ENCODE data around the gene BAG5. TPM values are rescaled to one million over a fixed set of nuclear protein-coding genes. Genes with fewer than 3 reads are reported as not detected.
A peak's percentile ranks its signal among the peaks of the same experiment; 100 is the strongest.

The BAG5 gene
- total and polyA plus RNA-seq, 2 of the 8 experiments (the other 6 are each of a cell fraction or from before 2014, with no cell fraction given): 7.4 to 29.5 TPM

GRCh38 chr14:103519043-103519836 lies 43.2 kb downstream of the BAG5 start:
- peak overlapping the region in 1 of 2 experiments; percentile 37; a peak in 3 of 4 replicates for H3K4me2 ChIP-seq (ENCODE audit: insufficient read depth in 1 of 2, low read depth in 2 of 2, low read length in 2 of 2)
- H3K14ac ChIP-seq (ENCODE audit: insufficient read length): no peak overlapping the region
- CTCF ChIA-PET (ENCODE audit: partially characterized antibody): interaction anchor here (0.6 to 31.3 kb wide), 14 partner anchors 9 to 194 kb away, joined by 3 to 921 read pairs (median 4); partner anchors contain the start of genes BAG5 and TRMT61A
- no peak overlapping the region for H3K4me3 ChIP-seq (ENCODE audit: extremely low read depth in 1 of 4, insufficient read depth in 2 of 4, low read depth in 3 of 4, low read length in 4 of 4)
- no peaks in the 10 kb centered on the region; the same call in 1 of the 2 replicates for H3K79me1 ChIP-seq (ENCODE audit: low read depth, low read length)
- no peak overlapping the region for H3K4ac ChIP-seq (replicated peaks; ENCODE audit: insufficient read length, low read depth, low read length)
- H3K27ac ChIP-seq (ENCODE audit: low read depth, low read length): no peak overlapping the region
- 76% methylated on average over 13 of the region's 13 CpGs; no CpG with 5 or more reads in 1 of the 2 experiments for WGBS, 2 experiments (ENCODE audit: extremely low coverage in 1 of 2, insufficient coverage in 1 of 2, insufficient read length in 1 of 2, insufficient replicate concordance in 2 of 2, low coverage in 1 of 2, low lambda C conversion rate in 2 of 2, missing lambda C conversion rate in 1 of 2)
- peaks cover 10 to 21% of the 10 kb centered on the region in 2 experiments for H4K20me1 ChIP-seq (replicated peaks in 1 of 2; ENCODE audit: control insufficient read depth in 1 of 2, insufficient read depth in 2 of 2, low read length in 2 of 2)
- no peak overlapping the region for H2BK20ac ChIP-seq (ENCODE audit: low read length)
- H3K18ac ChIP-seq (ENCODE audit: extremely low read depth, low read length): no peak overlapping the region; the same call in 1 of the 2 replicates
- H2BK15ac ChIP-seq (ENCODE audit: low read length): no peak overlapping the region
- H3K27me3 ChIP-seq (replicated peaks in 1 of 4; ENCODE audit: control insufficient read depth in 3 of 4, extremely low read depth in 1 of 4, insufficient read depth in 3 of 4, low read length in 3 of 4): peaks cover 3 to 11% (median 11%) of the 10 kb centered on the region in 4 experiments
- POLR2A ChIA-PET (ENCODE audit: partially characterized antibody): interaction anchor here (0.5 to 12.6 kb wide), 11 partner anchors 9 to 270 kb away, joined by 3 to 844 read pairs (median 3); partner anchors contain the start of genes BAG5, COA8 and TRMT61A
- H2BK120ac ChIP-seq (replicated peaks; ENCODE audit: low read depth, low read length): no peak overlapping the region
- FAIRE-seq (no peak), DNase-seq (ENCODE audit: low read depth in 1 of 2, low spot score in 2 of 2) (no peak)
- H2AFZ ChIP-seq (ENCODE audit: low read length): no peak overlapping the region
- H3K23me2 ChIP-seq (ENCODE audit: low read depth, low read length): peaks cover 14% of the 10 kb centered on the region; the same call in 1 of the 2 replicates
- H4K5ac ChIP-seq (ENCODE audit: insufficient read length, low read depth, low read length): no peak overlapping the region
- no peak overlapping the region for H3K23ac ChIP-seq (ENCODE audit: insufficient read length)
- peak overlapping the region; percentile 28 for H4K8ac ChIP-seq (ENCODE audit: extremely low read depth, insufficient read depth, low read length)
- peaks cover 0 to 28% (median 19%) of the 10 kb centered on the region in 4 experiments; a peak in 6 of 7 replicates for H3K4me1 ChIP-seq (replicated peaks in 1 of 4; ENCODE audit: control insufficient read depth in 3 of 4, insufficient read depth in 4 of 4, low read length in 3 of 4)
- no peak overlapping the region for H2AK5ac ChIP-seq (ENCODE audit: low read depth, low read length)
- no peak overlapping the region for H3K9ac ChIP-seq (replicated peaks in 1 of 4; ENCODE audit: extremely low read depth in 1 of 4, low read depth in 3 of 4, low read length in 3 of 4)
- H3K79me2 ChIP-seq (ENCODE audit: control insufficient read depth in 1 of 2, insufficient read depth in 2 of 2, low read length in 2 of 2): peaks cover 0 to 2% of the 10 kb centered on the region in 2 experiments; a peak in 1 of 4 replicates
- H3K36me3 ChIP-seq (ENCODE audit: control insufficient read depth in 2 of 4, insufficient read depth in 4 of 4, low read length in 3 of 4): peaks cover 8 to 23% (median 17%) of the 10 kb centered on the region in 4 experiments; a peak in 7 of 8 replicates
- H3K56ac ChIP-seq (replicated peaks; ENCODE audit: insufficient read length, low read depth, low read length): no peak overlapping the region
- 0 out of 2 replicates have a peak overlapping the region, but pooled peaks have one; percentile 27 for H2BK5ac ChIP-seq (ENCODE audit: low read depth, low read length)
- no peak overlapping the region for H2BK12ac ChIP-seq (ENCODE audit: low read depth, low read length)
- H4K91ac ChIP-seq (replicated peaks; ENCODE audit: insufficient read length, low read length): no peak overlapping the region
- H3K9me3 ChIP-seq (ENCODE audit: insufficient read depth in 2 of 2, low read depth in 1 of 2, low read length in 1 of 2): no peaks in the 10 kb centered on the region
- TF ChIP-seq CBX8 (IDR thresholded peaks at IDR 0.05; ENCODE audit: borderline replicate concordance, low read depth, low read length) (no peak), MAFK (IDR thresholded peaks at IDR 0.05; ENCODE audit: low read depth, low read length) (no peak), POLR2AphosphoS5 (IDR thresholded peaks at IDR 0.05; ENCODE audit: low read depth, low read length) (peak; percentile 88), E2F6 (IDR thresholded peaks at IDR 0.05) (no peak), SP1 (IDR thresholded peaks at IDR 0.05; ENCODE audit: low read depth, low read length) (peak; percentile 41; the same call in 1 of the 2 replicates), SIRT6 (IDR thresholded peaks at IDR 0.05; ENCODE audit: low read length) (peak; percentile 61), CREB1 (IDR thresholded peaks at IDR 0.05) (0 out of 2 replicates have a peak, but pooled peaks have one; percentile 15), TBP (IDR thresholded peaks at IDR 0.05; ENCODE audit: low read depth, low read length) (no peak), CHD1 (IDR thresholded peaks at IDR 0.05; ENCODE audit: low read depth, low read length) (no peak), BCL11A (IDR thresholded peaks at IDR 0.05; ENCODE audit: low read depth in 2 of 2, low read length in 2 of 2) (no peak), MAX (IDR thresholded peaks at IDR 0.05) (no peak)

All from H1 (cell line).